GM19438 (cell line): Measurements from ENCODE around the gene SNCB.

Experiments
- ATAC-seq: cut with Tn5 transposase; IDR thresholded peaks from one replicate; pipeline ENCODE4 v1.9.1; 2021; ENCODE audit warnings: low read depth; ENCODE audit not compliant: unreplicated experiment

SNCB gene

DNA sequence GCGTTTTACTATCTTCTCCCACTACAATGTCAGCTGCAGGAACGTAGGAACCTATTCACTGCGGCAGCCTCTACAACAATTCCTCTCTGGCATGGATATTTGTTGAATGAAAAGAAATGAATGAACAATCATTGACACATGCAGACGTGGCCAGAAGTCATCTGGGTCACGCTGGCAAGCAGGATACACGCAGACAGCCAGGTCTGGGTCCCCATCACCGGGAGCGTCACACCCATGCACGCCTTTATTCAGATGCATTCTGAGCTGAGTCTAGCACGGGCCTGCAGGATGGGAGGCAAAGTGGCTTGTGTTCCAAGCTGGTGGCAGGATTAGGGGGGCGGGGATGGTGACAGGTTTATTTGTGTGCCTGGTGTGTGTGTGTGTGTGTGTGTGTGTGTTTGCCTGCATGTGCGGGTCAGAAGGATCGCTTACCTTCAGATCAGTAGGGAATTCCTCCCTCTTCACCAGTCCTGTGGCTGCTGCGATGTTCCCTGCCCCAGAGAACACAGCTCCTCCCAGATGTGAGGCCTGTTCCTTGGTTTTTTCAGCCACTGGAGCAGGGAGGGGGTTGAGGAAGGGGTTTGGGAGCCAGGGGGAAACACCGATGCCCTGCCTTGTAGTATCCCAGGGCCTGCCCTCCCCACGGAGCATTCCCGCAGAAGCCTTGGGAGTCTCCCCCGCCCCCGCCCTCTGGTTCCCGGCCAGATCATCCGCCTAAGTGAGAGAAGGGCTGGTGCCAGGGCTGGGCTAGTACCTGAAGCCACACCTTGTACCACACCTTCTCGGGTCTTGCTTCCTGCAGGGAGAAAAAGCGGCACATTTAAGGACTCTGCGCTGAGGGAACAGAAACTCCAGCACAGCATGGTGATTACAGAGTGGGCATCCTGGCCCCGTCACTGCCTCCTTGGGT lies 4.1 kb downstream of the SNCB start:
- no peak for ATAC-seq

DNA sequence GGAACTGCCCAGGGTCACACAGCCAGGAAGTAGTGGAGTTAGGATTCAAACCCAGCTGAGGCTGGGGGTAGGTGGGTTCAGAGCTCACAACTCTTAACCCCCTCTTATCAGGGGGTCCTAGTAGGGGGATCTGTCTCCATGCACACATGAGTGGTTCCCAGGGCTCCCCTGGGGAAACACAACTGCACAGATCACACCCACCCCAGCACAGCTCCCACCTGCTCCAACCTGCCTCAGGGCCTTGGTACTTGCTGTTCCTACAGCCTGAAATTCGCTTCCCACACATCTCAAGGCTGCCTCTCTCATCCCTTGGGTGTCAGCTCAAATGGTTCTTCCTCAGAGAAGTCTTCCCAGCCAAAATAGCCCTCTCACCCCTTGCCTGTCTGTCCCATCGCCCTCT lies 4.8 kb downstream of the SNCB start:
- ATAC-seq = no peak

DNA sequence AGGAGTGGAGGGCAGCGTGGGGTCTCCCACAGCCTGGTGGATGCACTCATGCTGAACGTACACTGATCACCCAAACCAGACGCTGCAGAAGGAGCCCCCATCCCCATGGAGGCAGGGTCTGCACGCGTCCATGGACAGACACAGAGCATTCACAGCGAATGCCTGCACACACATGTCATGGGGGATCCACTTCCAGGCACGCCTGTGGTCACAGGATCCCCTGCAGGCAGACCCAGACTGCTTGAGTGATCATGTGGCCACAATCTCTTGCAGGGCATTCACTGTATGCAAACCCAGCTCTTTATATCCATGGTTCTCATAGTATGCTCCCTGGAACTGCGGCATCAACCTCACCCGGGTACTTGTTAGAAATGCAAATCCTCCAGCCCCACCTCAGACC lies 5.4 kb downstream of the SNCB start:
- ATAC-seq = no peak

DNA sequence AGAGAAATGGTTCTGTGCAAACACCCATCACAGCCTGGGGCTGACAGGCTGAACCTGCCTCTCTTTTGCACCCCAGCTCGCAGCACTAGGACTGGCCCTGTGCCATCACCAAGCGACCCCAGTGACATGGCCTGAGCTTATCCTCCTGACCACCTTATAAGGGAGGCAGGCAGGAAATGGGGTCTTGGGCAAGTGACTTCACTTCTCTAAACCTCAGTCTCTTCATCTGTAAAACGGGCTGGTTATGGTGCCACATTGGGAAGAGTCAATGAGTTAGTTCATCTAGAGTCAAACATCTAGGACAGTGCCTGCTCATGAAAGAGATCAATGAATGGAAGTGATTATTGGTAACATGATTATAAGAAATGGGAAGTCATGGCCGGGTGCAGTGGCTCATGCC lies 6.2 kb downstream of the SNCB start:
- no peak for ATAC-seq

DNA sequence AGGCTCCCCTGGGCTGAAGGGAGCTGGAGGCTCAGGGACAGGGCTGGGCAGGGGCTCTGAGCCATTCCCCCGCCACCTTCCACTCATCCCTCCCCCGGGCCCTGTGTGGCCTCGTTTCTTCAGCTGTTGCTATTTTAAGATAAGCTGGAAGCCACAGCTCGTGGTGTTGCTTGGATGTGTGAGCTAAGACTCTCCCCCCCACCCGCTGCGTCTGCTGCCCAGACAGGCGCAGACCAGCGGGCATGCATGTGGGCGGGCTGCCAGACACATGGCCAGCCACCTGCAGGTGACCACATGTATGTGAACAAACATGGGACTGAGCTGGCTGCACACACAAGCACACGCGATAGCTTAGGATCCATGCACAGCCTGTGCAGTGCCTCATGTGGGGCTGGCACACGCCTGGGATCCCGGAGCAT lies 8.7 kb downstream of the SNCB start:
- no peak for ATAC-seq

DNA sequence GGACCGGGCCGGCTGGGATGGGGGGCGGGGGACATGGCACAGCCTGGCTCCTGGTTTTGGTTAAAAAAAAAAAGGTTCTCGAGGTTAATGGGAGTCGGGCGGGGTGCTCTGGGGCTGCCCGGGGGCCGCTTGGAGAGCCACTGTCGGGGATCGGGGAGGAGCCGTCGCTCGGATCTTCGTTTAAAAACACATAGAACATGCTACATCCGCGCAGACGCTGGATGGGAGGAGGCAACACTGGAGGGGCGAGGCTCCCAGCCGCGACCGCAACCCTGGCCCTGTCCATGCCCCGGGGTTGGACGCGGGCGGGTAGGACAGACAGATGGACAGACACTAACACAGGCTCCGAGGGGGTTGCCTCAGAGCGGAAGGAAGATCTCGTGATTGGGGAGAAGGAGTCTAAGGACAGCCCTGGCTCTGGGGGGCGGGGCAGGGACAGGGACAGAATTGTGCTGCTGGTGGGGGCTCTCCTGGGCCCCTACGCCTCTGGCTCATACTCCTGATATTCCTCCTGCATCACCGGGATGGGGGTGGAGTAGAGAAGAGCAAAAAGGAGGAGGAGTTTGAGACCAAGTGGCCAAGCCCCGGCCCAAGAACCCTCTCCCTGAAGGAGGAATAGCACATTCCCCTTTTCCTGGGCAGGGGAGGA lies 9.9 kb downstream of the SNCB start:
- no peak for ATAC-seq

DNA sequence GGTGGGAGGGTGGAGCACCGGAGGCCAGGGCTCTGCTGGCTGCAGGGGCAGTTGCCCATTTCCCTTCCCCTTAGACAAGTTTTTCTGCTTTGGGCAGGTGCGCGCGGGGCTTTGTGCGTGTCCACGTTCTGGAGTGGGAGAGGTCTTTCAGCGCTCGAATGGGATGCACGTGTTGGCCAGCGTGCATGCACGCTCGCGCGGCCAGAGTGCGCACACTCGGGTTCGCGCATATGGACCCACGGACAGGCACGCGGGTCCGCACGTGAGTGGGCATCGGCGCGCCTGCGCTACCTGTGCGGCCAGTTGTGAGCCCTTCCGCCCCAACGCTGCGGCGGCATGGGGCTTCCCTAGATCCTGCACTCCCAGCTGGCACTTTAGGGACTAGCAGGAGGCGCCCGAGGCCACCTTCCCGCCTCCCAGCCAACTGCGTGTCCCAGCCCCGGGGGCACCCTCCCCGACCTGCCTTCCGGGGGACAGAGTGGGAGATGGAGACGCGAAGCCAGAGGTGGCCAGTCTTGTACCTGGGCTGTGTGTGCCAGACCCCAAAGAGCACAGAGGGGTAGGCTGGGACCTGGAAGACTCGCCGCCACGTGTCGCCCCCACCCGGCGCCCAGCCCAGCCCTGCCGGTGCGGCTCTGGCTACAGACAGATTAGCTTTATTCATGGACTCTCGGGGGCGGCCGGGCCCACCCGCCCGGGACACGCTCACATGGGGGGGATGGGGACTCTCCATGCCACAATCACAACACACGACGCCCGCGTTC lies 10.6 kb downstream of the SNCB start:
- ATAC-seq = no peak

DNA sequence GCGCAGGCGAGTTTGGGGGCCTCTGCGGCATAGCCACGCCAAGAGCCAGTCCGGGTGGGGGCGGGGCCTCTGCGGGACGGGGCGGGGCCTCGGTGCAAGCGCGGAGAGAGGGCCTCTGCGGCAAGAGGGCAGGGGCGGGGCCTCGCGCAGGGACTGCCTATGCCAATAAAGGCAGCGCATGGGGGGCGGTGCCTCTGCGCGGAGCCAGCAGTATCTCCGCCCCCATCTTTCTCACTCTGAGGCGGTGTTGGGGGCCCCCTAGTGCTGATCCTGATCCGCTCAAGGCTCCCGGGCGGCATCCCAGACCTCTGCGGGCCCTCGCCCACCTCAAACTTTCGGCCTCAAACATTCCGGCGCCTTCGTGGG lies 11.1 kb downstream of the SNCB start:
- peak; percentile 78 for ATAC-seq

DNA sequence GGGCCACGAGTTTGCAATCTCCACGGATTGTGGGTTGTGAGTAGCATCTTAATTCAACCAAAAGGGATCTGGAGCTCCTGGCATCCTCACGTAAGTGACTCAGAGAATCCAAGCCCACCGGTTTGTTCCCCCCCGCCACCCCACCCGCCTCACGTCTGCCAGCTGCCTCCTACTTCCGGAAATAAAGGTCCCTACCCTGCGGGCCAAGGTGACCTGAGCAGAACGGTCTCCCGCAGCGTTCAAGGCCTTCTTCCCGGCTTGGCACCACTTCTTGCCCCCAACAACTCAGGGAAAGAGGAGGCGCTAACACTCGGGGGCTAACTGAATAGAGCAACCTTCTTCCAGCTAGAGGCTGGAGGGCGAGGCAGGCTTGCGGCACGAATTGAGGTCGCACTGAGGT lies 11.6 kb downstream of the SNCB start:
- ATAC-seq = no peak

DNA sequence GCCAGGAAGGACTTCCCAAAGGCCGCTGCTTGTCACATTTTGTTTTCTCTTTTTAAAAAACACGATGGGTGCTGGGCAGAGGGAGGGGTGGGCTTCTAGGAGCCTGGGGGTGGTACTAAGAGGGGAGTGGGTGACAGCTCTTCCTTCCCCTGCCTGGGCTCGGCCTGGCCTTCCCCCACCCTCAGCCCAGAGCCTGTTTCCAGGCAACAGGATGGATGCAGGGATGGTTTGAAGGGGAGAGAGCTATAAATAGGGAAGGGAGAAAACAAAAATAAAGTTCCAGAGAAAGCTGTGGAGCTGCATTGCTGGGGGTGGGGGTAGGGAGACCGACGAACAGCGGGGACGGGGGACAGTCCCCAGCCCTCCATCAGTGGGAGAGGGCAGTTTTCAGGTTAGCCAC lies 13.8 kb downstream of the SNCB start:
- ATAC-seq = no peak

DNA sequence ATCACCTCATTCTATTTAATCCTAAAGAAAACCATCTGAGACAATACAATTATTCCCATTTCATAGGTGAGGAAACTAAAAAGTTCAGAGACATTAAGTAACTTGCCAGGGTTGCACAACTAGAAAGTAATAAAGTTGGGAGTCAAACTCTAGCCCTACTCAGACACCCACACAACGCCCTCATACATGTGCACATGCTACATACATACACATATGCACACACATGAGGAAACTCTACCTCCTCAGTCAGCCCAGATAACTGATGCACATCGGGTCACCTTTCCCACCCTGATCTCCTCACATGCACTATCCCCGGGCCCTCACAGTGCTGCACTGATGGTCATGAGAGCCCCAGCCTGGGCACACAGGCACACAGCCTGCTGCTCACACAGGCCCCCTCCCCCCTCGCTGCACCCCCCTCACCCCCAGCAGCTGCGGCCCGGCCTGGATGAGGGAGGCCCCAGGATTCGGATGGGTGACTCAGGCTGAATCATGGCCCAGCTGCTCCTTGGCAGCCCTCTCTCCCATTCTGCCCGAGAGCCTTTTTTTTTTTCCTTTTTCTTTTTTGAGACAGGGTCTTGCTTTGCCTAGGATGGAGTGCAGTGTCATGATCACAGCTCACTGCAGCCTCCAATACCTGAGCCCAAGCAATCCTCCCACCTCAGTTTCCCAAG lies 15.4 kb downstream of the SNCB start:
- ATAC-seq = no peak

DNA sequence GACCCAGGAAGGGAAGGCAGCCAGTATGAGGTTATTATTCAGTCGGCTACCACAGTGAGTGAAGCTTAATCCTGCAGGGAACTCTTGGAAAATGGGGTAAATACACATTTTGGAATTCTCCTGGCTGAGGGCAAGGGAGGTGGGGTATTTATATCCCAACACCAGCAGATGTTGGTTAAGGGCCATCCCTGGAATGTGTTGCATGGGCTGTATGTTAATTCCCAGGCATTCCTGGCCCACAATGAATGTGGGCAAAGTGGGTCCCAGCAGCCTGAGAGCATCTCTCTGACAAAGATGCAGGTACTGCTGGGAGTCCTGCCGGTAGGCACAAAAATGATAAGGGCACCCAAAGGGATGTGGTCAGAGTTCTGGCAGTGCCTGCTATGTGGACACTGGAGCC lies 17.5 kb downstream of the SNCB start:
- ATAC-seq = no peak

DNA sequence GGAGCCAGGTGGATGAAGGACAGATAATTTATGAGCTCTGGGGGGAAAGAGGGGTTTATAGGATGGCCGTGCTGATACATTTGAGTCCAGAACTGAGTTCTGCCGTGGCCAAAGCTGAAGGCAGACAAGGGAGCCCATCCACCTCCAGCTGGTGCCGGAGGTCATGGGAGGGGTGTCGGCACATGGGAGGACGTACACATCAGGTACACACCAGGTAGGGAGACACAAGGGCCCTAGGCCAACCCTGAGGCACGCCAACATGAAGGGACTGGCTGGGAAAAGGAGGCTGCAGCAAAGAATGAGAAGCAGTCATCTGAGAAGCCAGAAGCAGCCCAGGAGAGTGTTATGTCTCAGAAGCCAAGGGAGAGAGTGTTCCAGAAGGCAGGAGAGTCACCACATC lies 18.3 kb downstream of the SNCB start:
- no peak for ATAC-seq

DNA sequence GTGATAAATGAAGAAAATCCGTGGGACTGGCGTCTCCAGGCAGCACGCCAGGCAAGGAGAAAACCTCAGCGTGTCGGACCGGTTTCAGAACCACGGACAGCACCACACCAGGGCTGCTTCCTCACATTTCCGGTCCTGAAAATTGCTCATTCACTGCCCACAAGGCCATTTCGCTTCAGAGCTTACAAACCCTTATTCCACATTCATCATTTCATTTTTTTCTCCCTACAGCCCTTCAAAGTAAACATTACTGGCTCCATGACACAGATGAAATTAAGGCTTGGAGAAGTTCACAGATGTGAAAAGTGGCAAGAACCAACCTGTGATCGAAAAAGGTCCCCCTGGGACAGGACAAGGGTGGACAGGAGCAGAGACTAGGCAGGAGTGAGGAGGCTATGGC lies 18.9 kb downstream of the SNCB start:
- no peak for ATAC-seq

DNA sequence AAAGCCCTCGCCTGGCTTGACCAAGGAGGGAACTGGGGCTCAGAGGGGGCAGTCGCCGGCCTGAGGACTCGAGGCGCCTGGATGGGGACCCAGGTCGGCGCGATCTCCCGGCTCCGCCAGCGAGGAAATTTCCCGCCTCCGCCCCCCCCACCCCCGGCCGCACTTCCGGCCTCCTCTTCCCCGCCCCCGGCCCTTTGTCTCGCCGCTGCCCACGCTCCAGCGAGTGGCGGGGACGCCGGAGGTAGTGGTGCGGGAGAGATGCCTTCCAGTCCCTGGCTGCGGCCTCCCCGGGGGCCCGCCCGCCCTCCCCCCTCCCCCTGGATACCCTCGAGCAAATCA lies 19.9 kb downstream of the SNCB start:
- peak; percentile 15 for ATAC-seq

DNA sequence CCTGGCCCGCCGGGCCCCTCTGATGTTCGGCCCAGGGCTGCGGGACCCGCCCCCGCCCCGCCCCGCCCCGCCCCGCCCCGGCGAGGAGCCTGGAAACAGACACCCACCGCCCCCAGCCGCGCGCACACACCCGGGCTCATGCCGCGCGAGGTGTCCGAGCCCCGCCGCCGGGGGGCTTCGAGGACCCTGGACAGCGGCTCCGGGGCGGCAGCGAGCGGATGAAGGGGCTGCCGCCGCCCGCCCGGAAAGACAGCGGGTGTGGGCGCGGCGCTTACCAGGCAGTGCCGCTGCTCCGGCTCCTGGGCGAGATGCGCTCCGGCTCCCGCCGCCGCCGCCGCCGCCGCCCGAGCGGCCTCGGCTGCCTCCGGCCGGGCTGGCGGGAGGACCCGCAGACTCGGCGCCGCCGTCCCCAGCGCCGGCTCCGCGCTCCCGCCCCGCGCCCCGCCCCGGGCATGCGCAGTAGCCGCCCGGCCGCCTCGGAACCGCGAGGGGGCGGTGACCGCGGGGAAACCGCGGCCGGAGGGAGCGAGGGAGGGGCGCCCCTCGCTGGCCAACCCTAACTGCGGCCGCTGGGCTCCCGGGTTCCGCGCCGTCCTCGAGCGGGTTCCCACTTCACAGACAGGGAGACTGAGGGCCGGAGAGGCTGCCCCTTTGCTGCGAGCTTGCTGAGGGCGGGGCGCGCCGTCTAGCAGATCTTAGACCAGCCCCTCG lies 20.5 kb downstream of the SNCB start, which contains the start of gene GPRIN1:
Gene GPRIN1, minus strand, starts transcription at position 433 of the 711 bp plus-strand sequence. CDS start 10,322 bp downstream, outside the sequence.
- peak; percentile 65 for ATAC-seq

DNA sequence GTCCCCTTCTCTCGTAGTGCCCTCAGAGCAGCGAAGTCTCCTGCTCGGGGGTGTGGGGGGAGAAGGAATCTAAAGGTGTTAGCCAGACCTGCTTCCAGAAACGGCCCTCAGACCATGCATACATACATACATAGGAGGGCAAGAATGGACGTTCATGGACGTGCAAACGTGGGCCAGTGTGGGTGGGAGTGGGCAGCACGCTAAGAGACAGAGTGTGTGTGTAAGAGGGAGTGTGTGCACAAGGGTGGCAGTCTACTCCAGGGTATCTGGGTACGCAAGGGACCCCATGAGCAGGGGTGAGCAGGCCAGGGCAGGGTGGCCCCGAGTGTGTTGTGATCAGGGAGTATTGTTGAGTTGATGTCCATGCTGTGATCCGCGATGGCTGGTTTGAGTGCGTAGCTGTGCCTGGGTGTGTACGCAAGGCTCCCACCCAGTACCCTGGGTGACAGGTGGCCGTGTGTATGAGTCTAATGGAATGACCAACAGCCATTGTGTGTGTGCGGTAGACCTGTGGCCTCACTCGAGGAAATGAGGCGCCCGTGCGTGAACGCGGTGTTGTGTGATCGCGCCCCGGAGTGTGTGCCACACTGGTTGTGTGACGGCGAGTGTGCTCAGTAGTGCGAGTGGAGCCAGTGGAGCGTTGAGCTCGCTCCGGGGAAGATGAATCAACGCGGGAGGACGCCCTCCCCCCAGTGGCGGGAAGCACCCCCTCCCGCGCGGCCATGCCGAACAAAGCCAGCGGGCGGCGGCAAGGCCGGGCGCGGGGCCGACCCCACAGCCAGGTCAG lies 21.2 kb downstream of the SNCB start:
- ATAC-seq = peak; percentile 19

DNA sequence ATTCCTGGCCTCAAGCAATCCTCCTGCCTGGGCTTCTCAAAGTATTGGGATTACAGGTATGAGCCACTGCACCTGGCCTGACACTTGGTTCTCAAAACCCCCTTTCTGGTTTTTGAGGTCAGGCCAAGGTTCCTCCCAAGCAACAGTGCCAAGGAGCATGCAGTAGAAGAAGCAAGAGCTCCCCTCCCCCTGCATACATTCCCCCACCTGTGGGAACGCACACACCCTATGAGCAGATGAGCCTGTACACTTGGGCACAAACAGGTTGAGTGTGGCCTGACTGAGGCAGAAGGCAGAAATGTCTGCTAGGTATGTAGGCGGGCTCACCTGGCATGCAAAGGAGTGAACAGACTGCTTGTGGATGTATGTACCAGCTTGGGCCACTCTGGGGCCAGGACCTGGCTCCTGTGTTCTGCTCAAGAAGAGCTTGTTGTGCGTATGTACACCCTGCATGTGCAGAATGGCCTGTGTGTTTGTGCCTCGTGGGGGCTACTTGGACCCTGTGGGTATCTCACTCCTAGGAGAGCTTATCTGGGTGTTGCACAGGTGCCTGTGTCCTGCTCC lies 22.1 kb downstream of the SNCB start:
- ATAC-seq = no peak

DNA sequence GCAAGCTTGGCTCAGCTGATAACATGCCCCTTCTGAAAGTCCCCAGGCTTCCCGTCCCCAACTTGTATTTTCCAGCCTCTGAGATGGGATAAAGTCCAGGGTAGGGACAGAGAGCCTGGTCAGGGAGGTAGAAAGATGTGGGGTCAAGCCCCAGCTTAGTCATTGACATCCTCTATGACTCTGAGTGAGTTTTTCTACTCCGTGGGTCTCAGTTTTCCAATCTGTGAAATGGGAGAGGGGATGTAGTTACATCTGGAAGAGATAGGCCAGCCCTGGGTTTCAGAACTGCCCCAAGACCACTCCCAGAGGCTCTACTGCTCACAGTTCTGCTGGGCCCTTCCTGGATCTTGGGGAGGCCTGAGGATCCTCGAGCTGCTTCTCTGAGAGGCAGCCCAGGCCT lies 23.5 kb downstream of the SNCB start:
- no peak for ATAC-seq
